Glutamatergic neuron (in vitro differentiated cells): ENCODE data around the gene TMEM151B. TPM values are rescaled to one million over a fixed set of nuclear protein-coding genes. Genes with fewer than 3 reads are reported as not detected.

Experiments
- DNase-seq: peaks from one replicate; pipeline ENCODE4 v3.0.0; 2022
- H3K27ac Mint-ChIP-seq: one replicate; pipeline ENCODE4 v1.8.0; 2020; ENCODE audit warnings: mild to moderate bottlenecking, mixed read lengths, inconsistent platforms; ENCODE audit not compliant: unreplicated experiment
- H3K27me3 Mint-ChIP-seq: one replicate; pipeline ENCODE4 v1.8.0; 2020; ENCODE audit warnings: mild to moderate bottlenecking, moderate library complexity, mixed read lengths, inconsistent platforms; ENCODE audit not compliant: unreplicated experiment
- H3K36me3 Mint-ChIP-seq: one replicate; pipeline ENCODE4 v1.8.0; 2020; ENCODE audit warnings: mild to moderate bottlenecking, mixed read lengths, inconsistent platforms; ENCODE audit not compliant: unreplicated experiment
- H3K4me1 Mint-ChIP-seq: one replicate; pipeline ENCODE4 v1.8.0; 2020; ENCODE audit warnings: mild to moderate bottlenecking, low read depth, mixed read lengths, inconsistent platforms; ENCODE audit not compliant: unreplicated experiment
- H3K4me3 Mint-ChIP-seq: one replicate; pipeline ENCODE4 v1.8.0; 2020; ENCODE audit warnings: mild to moderate bottlenecking, mixed read lengths, inconsistent platforms; ENCODE audit not compliant: unreplicated experiment
- H3K9me3 Mint-ChIP-seq: one replicate; pipeline ENCODE4 v1.8.0; 2020; ENCODE audit warnings: mild to moderate bottlenecking, moderate library complexity, mixed read lengths, inconsistent platforms; ENCODE audit not compliant: unreplicated experiment
- total RNA-seq: library from RNA; stranded (reverse); fragmentation: NEBNext Ultra II Directional; extraction: Animal tissue kit (Norgen Biotek cat#: 25700); gene quantifications from one replicate; pipeline ENCODE4 v1.2.1, GENCODE V29; 2021; ENCODE audit not compliant: unreplicated experiment
- TF ChIP-seq, protein P1 (sequence below): fragments of 200-600 bp; sonication (generic); IDR thresholded peaks from one replicate; pipeline ENCODE4 v1.5.0; 2021; ENCODE audit not compliant: partially characterized antibody, unreplicated experiment

TMEM151B gene
- total RNA-seq, 1 donor from 2014 or later: 51.3 TPM

DNA sequence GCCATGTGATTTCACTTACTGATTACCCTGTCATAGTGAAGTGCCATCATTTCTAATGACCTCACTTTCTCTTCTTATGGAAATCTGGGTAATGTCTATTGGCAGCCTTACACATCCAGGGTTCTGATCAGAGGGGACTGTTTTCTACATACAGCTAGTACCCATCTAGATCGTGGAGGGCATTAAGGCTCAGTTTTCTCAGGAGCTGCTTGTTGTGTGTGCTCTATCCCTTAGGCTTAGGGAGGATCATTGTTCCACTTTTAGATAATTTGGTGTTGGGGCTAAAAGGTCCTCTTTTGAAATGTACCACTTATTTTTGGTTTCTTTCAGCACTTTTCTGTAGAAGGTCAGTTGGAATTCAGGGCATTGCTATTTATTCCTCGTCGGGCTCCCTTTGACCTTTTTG is 19.5 kb upstream of the TMEM151B start:
- peaks cover 17% of the 10 kb centered on the region for H3K27me3 Mint-ChIP-seq
- no peak overlapping the region for H3K4me3 Mint-ChIP-seq
- peaks cover 23% of the 10 kb centered on the region for H3K9me3 Mint-ChIP-seq

DNA sequence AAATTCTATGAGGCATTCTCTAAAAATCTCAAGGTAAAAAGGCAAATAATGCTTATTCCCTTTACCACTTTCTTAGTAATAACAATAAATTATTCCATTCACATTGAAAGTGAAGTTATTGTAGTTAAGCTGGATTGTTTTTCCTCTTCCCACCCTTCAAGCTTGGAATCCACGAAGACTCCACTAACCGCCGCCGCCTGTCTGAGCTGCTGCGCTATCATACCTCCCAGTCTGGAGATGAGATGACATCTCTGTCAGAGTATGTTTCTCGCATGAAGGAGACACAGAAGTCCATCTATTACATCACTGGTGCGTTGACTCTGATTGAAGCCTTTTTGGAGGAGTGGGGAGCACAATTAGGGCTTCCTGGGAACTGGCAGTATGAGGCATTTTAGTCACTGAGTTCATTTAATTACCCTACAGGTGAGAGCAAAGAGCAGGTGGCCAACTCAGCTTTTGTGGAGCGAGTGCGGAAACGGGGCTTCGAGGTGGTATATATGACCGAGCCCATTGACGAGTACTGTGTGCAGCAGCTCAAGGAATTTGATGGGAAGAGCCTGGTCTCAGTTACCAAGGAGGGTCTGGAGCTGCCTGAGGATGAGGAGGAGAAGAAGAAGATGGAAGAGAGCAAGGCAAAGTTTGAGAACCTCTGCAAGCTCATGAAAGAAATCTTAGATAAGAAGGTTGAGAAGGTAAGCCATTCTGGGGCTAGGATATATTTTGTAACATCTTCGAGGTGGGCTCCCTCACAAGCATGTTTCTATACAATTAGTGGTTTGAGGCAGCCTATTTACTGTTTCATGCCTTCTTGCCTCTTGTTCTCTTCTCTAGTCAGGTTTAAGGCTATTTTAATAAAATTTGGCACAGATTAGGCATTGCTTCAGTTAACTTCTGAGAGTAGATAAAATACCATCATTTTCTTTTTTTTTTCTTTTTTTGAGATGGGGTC is 18.4 kb upstream of the TMEM151B start:
- Mint-ChIP-seq H3K9me3 (peaks cover 23% of the 10 kb centered on the region), H3K27ac (peak overlapping the region; percentile 29), H3K4me3 (peak overlapping the region; percentile 60), H3K4me1 (peaks cover 37% of the 10 kb centered on the region), H3K36me3 (peaks cover 16% of the 10 kb centered on the region), H3K27me3 (peaks cover 17% of the 10 kb centered on the region)
- TF ChIP-seq, protein P1, sequence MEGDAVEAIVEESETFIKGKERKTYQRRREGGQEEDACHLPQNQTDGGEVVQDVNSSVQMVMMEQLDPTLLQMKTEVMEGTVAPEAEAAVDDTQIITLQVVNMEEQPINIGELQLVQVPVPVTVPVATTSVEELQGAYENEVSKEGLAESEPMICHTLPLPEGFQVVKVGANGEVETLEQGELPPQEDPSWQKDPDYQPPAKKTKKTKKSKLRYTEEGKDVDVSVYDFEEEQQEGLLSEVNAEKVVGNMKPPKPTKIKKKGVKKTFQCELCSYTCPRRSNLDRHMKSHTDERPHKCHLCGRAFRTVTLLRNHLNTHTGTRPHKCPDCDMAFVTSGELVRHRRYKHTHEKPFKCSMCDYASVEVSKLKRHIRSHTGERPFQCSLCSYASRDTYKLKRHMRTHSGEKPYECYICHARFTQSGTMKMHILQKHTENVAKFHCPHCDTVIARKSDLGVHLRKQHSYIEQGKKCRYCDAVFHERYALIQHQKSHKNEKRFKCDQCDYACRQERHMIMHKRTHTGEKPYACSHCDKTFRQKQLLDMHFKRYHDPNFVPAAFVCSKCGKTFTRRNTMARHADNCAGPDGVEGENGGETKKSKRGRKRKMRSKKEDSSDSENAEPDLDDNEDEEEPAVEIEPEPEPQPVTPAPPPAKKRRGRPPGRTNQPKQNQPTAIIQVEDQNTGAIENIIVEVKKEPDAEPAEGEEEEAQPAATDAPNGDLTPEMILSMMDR: no peak
- DNase-seq: no peak

More for the DNA sequence above, 19.5 kb upstream of the TMEM151B start:
- H3K27ac Mint-ChIP-seq: no peak overlapping the region
- no peak for DNase-seq
- peaks cover 16% of the 10 kb centered on the region for H3K36me3 Mint-ChIP-seq
- peaks cover 33% of the 10 kb centered on the region for H3K4me1 Mint-ChIP-seq
- TF ChIP-seq, protein P1: no peak

DNA sequence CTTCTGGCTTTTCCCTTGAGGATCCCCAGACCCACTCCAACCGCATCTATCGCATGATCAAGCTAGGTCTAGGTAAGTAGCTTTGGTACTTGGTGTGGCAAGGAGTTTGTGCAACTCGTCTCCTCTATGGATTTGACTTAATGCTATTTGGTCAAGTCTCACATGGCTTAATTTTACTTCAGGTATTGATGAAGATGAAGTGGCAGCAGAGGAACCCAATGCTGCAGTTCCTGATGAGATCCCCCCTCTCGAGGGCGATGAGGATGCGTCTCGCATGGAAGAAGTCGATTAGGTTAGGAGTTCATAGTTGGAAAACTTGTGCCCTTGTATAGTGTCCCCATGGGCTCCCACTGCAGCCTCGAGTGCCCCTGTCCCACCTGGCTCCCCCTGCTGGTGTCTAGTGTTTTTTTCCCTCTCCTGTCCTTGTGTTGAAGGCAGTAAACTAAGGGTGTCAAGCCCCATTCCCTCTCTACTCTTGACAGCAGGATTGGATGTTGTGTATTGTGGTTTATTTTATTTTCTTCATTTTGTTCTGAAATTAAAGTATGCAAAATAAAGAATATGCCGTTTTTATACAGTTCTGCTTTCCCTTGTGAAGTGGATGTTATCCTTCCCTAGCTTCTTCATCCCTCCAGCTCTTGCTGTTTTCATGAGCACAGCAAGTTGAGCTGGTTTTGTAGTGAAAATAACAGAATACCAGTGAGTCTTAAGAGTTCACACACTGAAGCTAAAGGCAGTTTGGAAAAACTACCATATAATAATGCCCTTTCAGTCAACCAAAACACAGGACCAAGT is 16.7 kb upstream of the TMEM151B start:
- Mint-ChIP-seq H3K27me3 (peaks cover 14% of the 10 kb centered on the region), H3K27ac (no peak overlapping the region), H3K36me3 (peaks cover 14% of the 10 kb centered on the region), H3K4me1 (peaks cover 41% of the 10 kb centered on the region), H3K4me3 (peak overlapping the region; percentile 63), H3K9me3 (peaks cover 19% of the 10 kb centered on the region)
- DNase-seq: peak; percentile 75
- TF ChIP-seq, protein P1: peak; percentile 50

DNA sequence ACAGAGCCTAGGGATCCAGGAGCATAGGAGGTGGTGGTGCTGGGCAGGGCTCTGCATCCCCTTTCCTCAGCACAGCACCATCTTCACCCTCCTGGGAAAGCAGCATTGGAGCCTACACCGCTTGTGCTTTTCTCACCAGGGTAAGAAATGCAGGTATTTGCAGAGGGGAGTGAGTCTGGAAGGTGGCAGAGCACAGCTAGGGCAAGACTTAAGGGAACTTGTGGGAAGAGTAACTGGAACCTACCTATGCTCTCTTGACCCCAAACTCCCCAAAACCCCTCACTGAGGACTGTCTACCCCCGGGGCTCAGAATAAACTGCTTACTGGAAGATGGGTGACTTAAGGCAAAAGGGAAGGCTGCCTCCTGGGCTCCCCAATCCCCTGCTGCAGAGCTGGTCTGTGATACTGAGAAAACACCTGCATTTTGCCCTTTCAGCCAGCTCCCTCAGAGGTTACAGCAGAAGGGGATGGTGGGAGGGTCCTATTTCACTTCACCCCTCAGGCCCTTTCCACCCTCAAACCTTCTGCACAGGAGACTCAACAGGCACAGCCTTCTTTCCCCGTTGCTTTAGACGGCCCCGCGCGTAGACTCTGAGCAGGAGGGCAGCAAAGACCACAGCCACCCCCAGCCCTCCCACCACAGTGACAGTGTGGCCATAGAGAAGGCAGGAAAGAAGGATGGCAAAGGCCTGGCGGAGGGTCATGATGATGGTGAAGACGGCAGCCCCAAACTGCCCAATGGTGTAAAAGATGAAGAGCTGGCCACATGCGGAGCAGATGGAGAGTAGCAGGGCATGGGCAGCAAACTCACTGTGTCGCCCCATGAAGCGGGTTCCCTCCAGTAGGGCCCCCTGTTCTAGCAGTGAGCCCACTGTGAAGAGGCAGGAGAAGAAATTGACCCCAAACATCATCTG is 15.8 kb upstream of the TMEM151B start:
- peaks cover 34% of the 10 kb centered on the region for H3K4me1 Mint-ChIP-seq
- peak overlapping the region; percentile 64 for H3K27ac Mint-ChIP-seq
- peaks cover 12% of the 10 kb centered on the region for H3K27me3 Mint-ChIP-seq
- H3K36me3 Mint-ChIP-seq: peaks cover 11% of the 10 kb centered on the region
- DNase-seq: no peak
- H3K9me3 Mint-ChIP-seq: peaks cover 16% of the 10 kb centered on the region
- TF ChIP-seq, protein P1: no peak
- peak overlapping the region; percentile 100 for H3K4me3 Mint-ChIP-seq
